ENCODE data around the gene SLC29A1.

Gene SLC29A1

GRCh38 chr6:44251576-44252524, 28.5 kb downstream of the SLC29A1 start:
- H3K27ac ChIP-seq (ENCODE audit: low read length): no peak overlapping the region
- no peak for TF ChIP-seq EZH2phosphoT487 (IDR thresholded peaks at IDR 0.05; ENCODE audit: low read depth)
- no peak for TF ChIP-seq CTCF (IDR thresholded peaks at IDR 0.05; ENCODE audit: low read depth, low read length)
- peaks cover 69% of the 10 kb centered on the region for H3K79me2 ChIP-seq (ENCODE audit: low read length)
- peaks cover 78% of the 10 kb centered on the region for H3K36me3 ChIP-seq (replicated peaks; ENCODE audit: low read depth, low read length)
- H4K20me1 ChIP-seq (ENCODE audit: insufficient read depth, low read length): peaks cover 74% of the 10 kb centered on the region
- H3K27me3 ChIP-seq (ENCODE audit: low read depth, low read length): no peaks in the 10 kb centered on the region
- H3K9ac ChIP-seq (ENCODE audit: low read length): no peak overlapping the region
- no peaks in the 10 kb centered on the region for H3K9me3 ChIP-seq (ENCODE audit: insufficient read depth, low read length)
- peaks cover 29% of the 10 kb centered on the region for H3K4me1 ChIP-seq (ENCODE audit: low read length)
- no peak overlapping the region for H3K4me2 ChIP-seq (ENCODE audit: low read length)
- H3K4me3 ChIP-seq (ENCODE audit: low read length): no peak overlapping the region
- H2AFZ ChIP-seq (ENCODE audit: low read depth, low read length): no peak overlapping the region

GRCh38 chr6:44253307-44254101, 30.1 kb downstream of the SLC29A1 start:
- no peak overlapping the region for H3K9ac ChIP-seq (ENCODE audit: low read length)
- peaks cover 59% of the 10 kb centered on the region for H3K79me2 ChIP-seq (ENCODE audit: low read length)
- no peak overlapping the region for H3K27ac ChIP-seq (ENCODE audit: low read length)
- TF ChIP-seq EZH2phosphoT487 (IDR thresholded peaks at IDR 0.05; ENCODE audit: low read depth) (no peak), CTCF (IDR thresholded peaks at IDR 0.05; ENCODE audit: low read depth, low read length) (peak; percentile 60)
- H3K9me3 ChIP-seq (ENCODE audit: insufficient read depth, low read length): no peaks in the 10 kb centered on the region
- H4K20me1 ChIP-seq (ENCODE audit: insufficient read depth, low read length): peaks cover 59% of the 10 kb centered on the region
- H3K4me1 ChIP-seq (ENCODE audit: low read length): peaks cover 35% of the 10 kb centered on the region
- no peak overlapping the region for H2AFZ ChIP-seq (ENCODE audit: low read depth, low read length)
- peaks cover 69% of the 10 kb centered on the region for H3K36me3 ChIP-seq (replicated peaks; ENCODE audit: low read depth, low read length)
- no peak overlapping the region for H3K4me3 ChIP-seq (ENCODE audit: low read length)
- no peaks in the 10 kb centered on the region for H3K27me3 ChIP-seq (ENCODE audit: low read depth, low read length)
- H3K4me2 ChIP-seq (ENCODE audit: low read length): no peak overlapping the region

DNA sequence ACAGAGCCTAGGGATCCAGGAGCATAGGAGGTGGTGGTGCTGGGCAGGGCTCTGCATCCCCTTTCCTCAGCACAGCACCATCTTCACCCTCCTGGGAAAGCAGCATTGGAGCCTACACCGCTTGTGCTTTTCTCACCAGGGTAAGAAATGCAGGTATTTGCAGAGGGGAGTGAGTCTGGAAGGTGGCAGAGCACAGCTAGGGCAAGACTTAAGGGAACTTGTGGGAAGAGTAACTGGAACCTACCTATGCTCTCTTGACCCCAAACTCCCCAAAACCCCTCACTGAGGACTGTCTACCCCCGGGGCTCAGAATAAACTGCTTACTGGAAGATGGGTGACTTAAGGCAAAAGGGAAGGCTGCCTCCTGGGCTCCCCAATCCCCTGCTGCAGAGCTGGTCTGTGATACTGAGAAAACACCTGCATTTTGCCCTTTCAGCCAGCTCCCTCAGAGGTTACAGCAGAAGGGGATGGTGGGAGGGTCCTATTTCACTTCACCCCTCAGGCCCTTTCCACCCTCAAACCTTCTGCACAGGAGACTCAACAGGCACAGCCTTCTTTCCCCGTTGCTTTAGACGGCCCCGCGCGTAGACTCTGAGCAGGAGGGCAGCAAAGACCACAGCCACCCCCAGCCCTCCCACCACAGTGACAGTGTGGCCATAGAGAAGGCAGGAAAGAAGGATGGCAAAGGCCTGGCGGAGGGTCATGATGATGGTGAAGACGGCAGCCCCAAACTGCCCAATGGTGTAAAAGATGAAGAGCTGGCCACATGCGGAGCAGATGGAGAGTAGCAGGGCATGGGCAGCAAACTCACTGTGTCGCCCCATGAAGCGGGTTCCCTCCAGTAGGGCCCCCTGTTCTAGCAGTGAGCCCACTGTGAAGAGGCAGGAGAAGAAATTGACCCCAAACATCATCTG, 31.1 kb downstream of the SLC29A1 start:
- Histone ChIP-seq H3K4me3 (ENCODE audit: low read length) (no peak overlapping the region), H3K27me3 (ENCODE audit: low read depth, low read length) (no peaks in the 10 kb centered on the region), H3K9me3 (ENCODE audit: insufficient read depth, low read length) (no peaks in the 10 kb centered on the region), H3K4me1 (ENCODE audit: low read length) (peaks cover 37% of the 10 kb centered on the region), H3K79me2 (ENCODE audit: low read length) (peaks cover 59% of the 10 kb centered on the region), H4K20me1 (ENCODE audit: insufficient read depth, low read length) (peaks cover 54% of the 10 kb centered on the region), H3K36me3 (replicated peaks; ENCODE audit: low read depth, low read length) (peaks cover 69% of the 10 kb centered on the region), H2AFZ (ENCODE audit: low read depth, low read length) (no peak overlapping the region), H3K27ac (ENCODE audit: low read length) (peak overlapping the region; percentile 94; the same call in 1 of the 2 replicates), H3K9ac (ENCODE audit: low read length) (no peak overlapping the region), H3K4me2 (ENCODE audit: low read length) (0 out of 2 replicates have a peak overlapping the region, but pooled peaks have one; percentile 99)
- no peak for TF ChIP-seq CTCF (IDR thresholded peaks at IDR 0.05; ENCODE audit: low read depth, low read length)
- no peak for TF ChIP-seq EZH2phosphoT487 (IDR thresholded peaks at IDR 0.05; ENCODE audit: low read depth)
